Ascending aorta (tissue), 2 donors: ENCODE measurements around the gene NSD1. TPM values are rescaled to one million over a fixed set of nuclear protein-coding genes. Genes with fewer than 3 reads are reported as not detected.

Experiments
- DNase-seq, 2 donors: peaks; one replicate each; pipeline ENCODE4 v3.0.0-alpha.2; 2019; ENCODE audit warnings: low spot score in 2 of 2
- H3K27ac ChIP-seq, 2 donors: fragments of 200-600 bp; sonication (generic); one replicate each; pipeline ENCODE4 v1.5.1; 2016 to 2017; ENCODE audit warnings: mild to moderate bottlenecking in 1 of 2
- H3K27me3 ChIP-seq: fragments of 200-600 bp; sonication (generic); one replicate; pipeline ENCODE4 v1.5.1; 2017
- H3K36me3 ChIP-seq, 2 donors: fragments of 200-600 bp; sonication (generic); one replicate each; pipeline ENCODE4 v1.5.1; 2016
- H3K4me1 ChIP-seq, 2 donors: fragments of 200-600 bp; sonication (generic); one replicate each; pipeline ENCODE4 v1.5.1; 2016 to 2017; ENCODE audit warnings: mild to moderate bottlenecking in 1 of 2
- H3K4me3 ChIP-seq, 2 donors: fragments of 200-600 bp; sonication (generic); one replicate each; pipeline ENCODE4 v1.5.1; 2016 to 2017; ENCODE audit warnings: mild to moderate bottlenecking in 1 of 2
- H3K9me3 ChIP-seq, 2 donors: fragments of 200-600 bp; sonication (generic); one replicate each; pipeline ENCODE4 v1.5.1; 2016
- CTCF ChIP-seq, 3 experiments: fragments of 200-600 bp in 2 of 3; fragments of 450-650 bp in 1 of 3; sonication (generic) in 2 of 3; IDR thresholded peaks; one replicate each; pipeline ENCODE4 v1.5.1; 2016 to 2019; ENCODE audit warnings: antibody characterized with exemption in 3 of 3, mild to moderate bottlenecking in 1 of 3, moderate library complexity in 1 of 3
- intact Hi-C: fragments of 100-400 bp; cut with DNase I; formaldehyde crosslinking; loops from one replicate; pipeline ENCODE4 v1.15.1; 2023
- total RNA-seq: library from RNA; depleted of rRNA; stranded (reverse); fragments of >200 nt; gene quantifications from one replicate; pipeline ENCODE4 v1.1.0, GENCODE V29; 2016

Gene NSD1
- total RNA-seq, 1 donor from 2014 or later: 22.7 TPM

DNA sequence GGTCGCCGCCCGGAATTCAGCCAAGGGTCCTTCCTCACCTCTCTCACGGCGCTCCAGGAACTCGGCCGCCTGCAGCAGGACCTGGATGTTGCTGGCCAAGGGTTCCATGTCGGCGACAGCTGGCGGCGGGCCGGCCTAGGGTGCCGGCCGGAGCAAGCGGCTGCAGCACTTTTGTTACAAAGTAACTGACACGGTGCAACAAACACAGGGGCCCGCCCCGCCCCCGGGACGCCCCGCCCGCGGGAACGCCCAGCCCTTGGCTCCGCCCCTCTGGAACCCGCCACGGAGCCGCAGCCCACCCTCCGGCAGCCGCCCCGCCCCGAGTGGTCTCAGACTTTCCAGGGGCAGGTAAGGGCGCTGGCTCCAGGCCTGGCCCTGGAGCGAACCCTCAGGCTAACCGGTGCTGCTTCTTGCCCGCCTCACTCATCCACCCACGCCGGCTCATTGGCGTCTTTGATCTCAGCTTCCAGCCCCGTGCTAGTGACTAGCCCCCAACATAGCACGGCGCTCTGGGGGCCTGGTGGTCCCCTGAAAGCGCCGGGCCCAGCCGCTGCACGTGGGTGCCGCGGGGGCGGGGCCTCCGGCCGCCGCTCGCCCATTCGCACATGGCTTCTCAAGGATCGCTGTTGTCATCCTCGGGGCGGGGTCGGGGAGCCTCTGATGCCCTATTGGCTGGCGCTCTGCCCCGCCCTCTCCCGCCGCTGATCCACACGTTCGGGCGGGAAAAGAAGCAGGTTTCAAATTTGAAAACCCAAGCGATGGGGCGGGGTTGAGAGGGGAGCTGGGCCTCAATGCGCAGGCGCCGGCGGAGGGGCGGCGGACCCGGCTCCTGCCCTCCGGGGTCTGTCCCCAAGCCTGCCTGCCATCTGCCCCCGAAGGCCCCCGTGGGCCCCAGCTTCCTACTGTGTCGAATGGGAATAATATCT, 178.4 kb downstream of the NSD1 start, which contains the start of gene MXD3:
Gene MXD3, minus strand, starts transcription at position 176 of the 926 bp plus-strand sequence. Its CDS starts 68 bp downstream, at position 108.
- H3K9me3 ChIP-seq: no peaks in the 10 kb centered on the region
- peak; percentile 88 to 98 for DNase-seq
- H3K36me3 ChIP-seq: peaks cover 0 to 12% of the 10 kb centered on the region in 2 donors
- H3K4me3 ChIP-seq: peak within 1 kb of the TSS; percentile 57 to 66
- TF ChIP-seq CTCF (IDR thresholded peaks at IDR 0.05): no peak
- intact Hi-C loops: loop anchor here (2.0 to 5.0 kb wide), 4 partner anchors 39 to 205 kb away; partner anchors contain the start of genes DDX41, LMAN2 and PDLIM7
- H3K4me1 ChIP-seq: peaks cover 12 to 18% of the 10 kb centered on the region in 2 donors
- H3K27ac ChIP-seq: no peak within 1 kb of the TSS
- no peaks in the 10 kb centered on the region for H3K27me3 ChIP-seq

DNA sequence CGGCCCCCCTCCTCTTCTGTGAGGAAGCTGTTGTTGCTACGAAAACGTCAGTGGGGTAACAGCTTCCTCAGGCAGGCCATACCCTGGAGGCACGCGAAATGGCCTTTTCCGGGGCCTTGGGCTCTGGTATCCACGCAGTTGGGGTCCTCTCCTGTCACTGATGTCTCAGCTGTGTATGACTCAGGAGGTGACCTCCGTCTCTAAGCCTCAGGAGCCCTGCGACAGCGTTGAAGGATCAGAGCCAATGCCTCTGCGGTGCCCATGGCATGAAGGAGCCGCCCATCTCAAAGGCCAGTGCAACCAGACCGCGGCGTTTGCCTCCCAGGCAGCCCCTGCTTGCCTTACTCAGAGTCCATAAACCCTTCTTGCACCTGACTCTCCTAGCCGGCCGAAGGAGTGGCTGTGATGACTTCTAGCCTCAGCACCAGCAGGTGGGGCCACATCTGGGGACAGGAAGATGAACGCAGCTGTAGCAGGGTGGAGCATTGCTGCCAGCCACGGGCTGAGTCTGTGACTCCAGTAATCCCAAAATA, 179.1 kb downstream of the NSD1 start:
- H3K4me3 ChIP-seq: peak overlapping the region; percentile 57 to 66
- TF ChIP-seq CTCF (IDR thresholded peaks at IDR 0.05): no peak
- intact Hi-C loops: loop anchor here (2.0 to 5.0 kb wide), 4 partner anchors 38 to 205 kb away; partner anchors contain the start of genes DDX41, LMAN2 and PDLIM7
- H3K27ac ChIP-seq: no peak overlapping the region
- no peaks in the 10 kb centered on the region for H3K27me3 ChIP-seq
- DNase-seq: no peak
- no peaks in the 10 kb centered on the region for H3K9me3 ChIP-seq
- peaks cover 12 to 18% of the 10 kb centered on the region in 2 donors for H3K4me1 ChIP-seq
- H3K36me3 ChIP-seq: peaks cover 3 to 5% of the 10 kb centered on the region in 2 donors

GRCh38 chr5:177313561-177314259, 180.1 kb downstream of the NSD1 start:
- peaks cover 12 to 18% of the 10 kb centered on the region in 2 donors for H3K4me1 ChIP-seq

GRCh38 chr5:177314376-177315342, 181.1 kb downstream of the NSD1 start:
- no peak for DNase-seq
- no peak overlapping the region for H3K4me3 ChIP-seq
- H3K27ac ChIP-seq: no peak overlapping the region
- intact Hi-C loops: loop anchor here (5.0 kb wide), 3 partner anchors 138 to 203 kb away; partner anchors contain the start of genes DDX41 and PDLIM7
- peaks cover 0 to 3% of the 10 kb centered on the region in 2 donors for H3K36me3 ChIP-seq
- H3K4me1 ChIP-seq: peaks cover 12 to 18% of the 10 kb centered on the region in 2 donors
- no peak for TF ChIP-seq CTCF (IDR thresholded peaks at IDR 0.05)
- H3K27me3 ChIP-seq: no peaks in the 10 kb centered on the region
- H3K9me3 ChIP-seq: no peaks in the 10 kb centered on the region

More at GRCh38 chr5:177313561-177314259, 180.1 kb downstream of the NSD1 start:
- no peak overlapping the region for H3K27ac ChIP-seq
- no peak for DNase-seq
- H3K36me3 ChIP-seq: peaks cover 3% of the 10 kb centered on the region in 2 donors
- intact Hi-C loops: loop anchor here (2.0 to 5.0 kb wide), 4 partner anchors 37 to 204 kb away; partner anchors contain the start of genes DDX41, LMAN2 and PDLIM7
- no peaks in the 10 kb centered on the region for H3K9me3 ChIP-seq
- H3K4me3 ChIP-seq: no peak overlapping the region
- no peaks in the 10 kb centered on the region for H3K27me3 ChIP-seq
- no peak for TF ChIP-seq CTCF (IDR thresholded peaks at IDR 0.05)
